HAP-1 (cell line): ENCODE measurements around the gene BICRAL.
"Not testable (repeated sequence)": the region's sequence is repeated elsewhere in the genome, so short reads cannot be mapped to it uniquely, and the experiment has no call there.

Experiments used
- DNase-seq, 2 experiments: peaks; one replicate each; pipeline ENCODE4 v3.0.0-alpha.2; 2016 to 2020; ENCODE audit warnings: low spot score in 2 of 2
- H3K27me3 ChIP-seq: fragments of 250-450 bp; sonication (Bioruptor Pico); 2 replicates; pipeline ENCODE4 v1.5.1; 2020; ENCODE audit warnings: low read depth, mild to moderate bottlenecking, moderate library complexity
- H3K36me3 ChIP-seq: fragments of 250-450 bp; sonication (Bioruptor Pico); replicated peaks from 2 replicates; pipeline ENCODE4 v1.5.1; 2020; ENCODE audit warnings: mild to moderate bottlenecking
- H3K4me1 ChIP-seq: fragments of 250-450 bp; sonication (Bioruptor Pico); 2 replicates; pipeline ENCODE4 v1.5.1; 2020; ENCODE audit warnings: mild to moderate bottlenecking
- H3K4me3 ChIP-seq: fragments of 250-450 bp; sonication (Bioruptor Pico); 2 replicates; pipeline ENCODE4 v1.5.1; 2020; ENCODE audit warnings: mild to moderate bottlenecking, moderate library complexity
- H3K9me3 ChIP-seq: fragments of 250-450 bp; sonication (Bioruptor Pico); 2 replicates; pipeline ENCODE4 v1.5.1; 2020; ENCODE audit warnings: mild to moderate bottlenecking, moderate library complexity
- in situ Hi-C: fragments of 300-500 bp; cut with MboI; formaldehyde crosslinking; loops from 3 replicates; pipeline ENCODE4 v1.14.3; 2020; ENCODE audit warnings: low sequenced_read_pairs, inconsistent platforms, mixed read lengths

The BICRAL gene

DNA sequence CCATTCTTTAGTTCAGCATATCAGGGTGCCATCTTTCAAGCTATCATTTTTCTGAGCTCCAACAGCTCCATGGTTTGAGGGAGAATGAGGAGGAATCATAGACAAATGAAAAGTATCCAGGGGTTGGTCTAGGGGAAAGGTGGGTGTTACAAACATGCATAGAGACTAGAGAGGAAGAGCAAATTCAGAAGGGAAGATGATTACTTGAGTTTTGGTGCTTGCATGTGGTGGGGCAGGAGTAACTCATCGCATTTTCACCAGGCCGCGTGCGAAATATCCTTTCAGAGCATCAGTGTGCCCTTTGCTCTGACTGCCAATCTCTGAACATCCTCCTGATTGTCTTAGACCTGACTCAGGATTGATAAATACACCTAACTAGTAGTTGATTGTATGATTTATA is 7.7 kb upstream of the BICRAL start:
- Histone ChIP-seq H3K36me3 (no peaks in the 10 kb centered on the region), H3K27me3 (no peaks in the 10 kb centered on the region), H3K4me1 (peaks cover 8% of the 10 kb centered on the region), H3K9me3 (no peaks in the 10 kb centered on the region), H3K4me3 (no peak overlapping the region)
- in situ Hi-C loops, result no loop called here
- DNase-seq, result no peak

DNA sequence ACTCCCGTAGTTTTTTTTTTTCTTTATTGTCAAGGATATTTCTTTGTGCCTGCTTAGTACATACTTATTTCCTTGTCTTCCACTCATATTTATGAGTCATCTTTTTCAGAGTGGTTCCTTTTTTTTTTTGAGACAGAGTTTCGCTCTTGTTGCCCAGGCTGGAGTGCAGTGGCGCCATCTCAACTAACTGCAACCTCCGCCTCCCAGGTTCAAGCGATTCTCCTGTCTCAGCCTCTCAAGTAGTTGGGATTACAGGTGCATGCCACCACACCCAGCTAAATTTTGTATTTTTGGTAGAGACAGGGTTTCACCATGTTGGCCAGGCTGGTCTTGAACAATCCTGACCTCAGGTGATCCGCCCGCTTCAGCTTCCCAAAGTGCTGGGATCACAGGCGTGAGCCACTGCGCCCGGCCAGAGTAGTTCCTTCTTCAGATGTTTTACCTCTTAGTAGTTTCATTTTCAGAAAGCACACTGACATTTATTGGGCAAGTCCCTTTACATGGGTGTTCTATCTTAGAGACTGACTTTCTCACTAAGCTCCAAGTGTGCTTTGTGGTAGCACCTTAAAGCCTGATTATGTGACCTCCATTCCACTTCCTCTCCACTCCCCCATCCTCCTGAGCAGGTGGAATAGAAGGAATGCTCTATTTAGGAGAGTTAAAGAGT is 6.9 kb upstream of the BICRAL start:
- DNase-seq, result not testable (repeated sequence)

DNA sequence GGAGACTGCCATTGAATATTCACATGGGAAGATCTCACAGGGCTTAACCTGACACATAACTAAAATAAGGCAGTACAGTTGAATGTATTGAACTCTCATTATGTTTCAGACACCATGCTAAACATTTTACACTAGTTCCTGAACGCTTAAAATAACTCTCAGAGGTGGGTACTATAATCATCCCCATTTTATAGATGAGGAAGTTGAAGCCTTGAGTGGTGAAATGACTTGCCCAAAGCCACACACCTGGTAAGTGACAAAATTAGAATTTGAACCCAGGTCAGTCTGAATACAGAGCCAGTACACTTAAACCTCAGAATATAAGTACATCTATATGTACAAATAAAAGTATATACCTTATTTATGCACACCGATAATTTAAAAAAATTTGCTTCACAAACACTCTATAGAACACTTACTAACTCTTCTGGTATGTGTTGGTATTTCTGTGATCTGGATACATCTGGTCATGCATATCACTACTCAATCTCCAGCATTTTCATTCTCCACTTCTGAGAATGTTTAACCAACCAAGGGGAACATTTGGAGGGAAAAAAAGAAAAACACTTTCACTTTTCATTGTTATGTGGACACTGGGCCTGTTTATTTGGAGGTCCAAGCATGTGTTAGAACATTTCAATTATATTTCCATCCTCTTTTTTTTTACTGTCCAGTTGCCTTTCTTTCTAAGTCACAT is 4.6 kb upstream of the BICRAL start:
- in situ Hi-C loops, result no loop called here
- no peaks in the 10 kb centered on the region for H3K36me3 ChIP-seq
- DNase-seq, result no peak
- H3K27me3 ChIP-seq, result no peaks in the 10 kb centered on the region
- H3K4me1 ChIP-seq, result peaks cover 7% of the 10 kb centered on the region
- H3K9me3 ChIP-seq, result no peaks in the 10 kb centered on the region
- H3K4me3 ChIP-seq, result no peak overlapping the region

More for the DNA sequence above, 6.9 kb upstream of the BICRAL start:
- H3K36me3 ChIP-seq, in situ Hi-C loops, H3K9me3 ChIP-seq, H3K4me3 ChIP-seq, H3K27me3 ChIP-seq, H3K4me1 ChIP-seq: not testable (repeated sequence)

DNA sequence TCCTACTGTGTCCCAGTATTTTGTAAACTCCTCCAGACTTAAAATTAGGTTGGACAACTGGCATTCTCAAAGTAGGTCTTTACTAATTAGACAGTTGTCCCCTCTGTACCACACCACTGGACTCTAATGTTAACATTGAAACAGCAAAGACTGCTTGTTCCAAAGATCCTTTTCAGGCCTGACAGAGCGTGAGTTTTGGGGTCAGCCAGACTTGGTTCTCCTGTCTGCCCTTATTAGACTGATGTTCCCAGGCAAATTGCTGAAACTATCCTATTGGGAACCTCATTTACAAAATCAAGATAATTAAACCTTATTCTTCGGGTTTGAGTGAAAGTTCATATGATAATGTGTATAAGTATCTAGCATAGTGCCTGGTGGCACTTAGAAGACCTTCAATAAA is 3.7 kb upstream of the BICRAL start:
- no peak overlapping the region for H3K4me3 ChIP-seq
- DNase-seq, result no peak
- peaks cover 7% of the 10 kb centered on the region for H3K4me1 ChIP-seq
- H3K27me3 ChIP-seq, result no peaks in the 10 kb centered on the region
- in situ Hi-C loops, result no loop called here
- H3K36me3 ChIP-seq, result no peaks in the 10 kb centered on the region
- no peaks in the 10 kb centered on the region for H3K9me3 ChIP-seq

DNA sequence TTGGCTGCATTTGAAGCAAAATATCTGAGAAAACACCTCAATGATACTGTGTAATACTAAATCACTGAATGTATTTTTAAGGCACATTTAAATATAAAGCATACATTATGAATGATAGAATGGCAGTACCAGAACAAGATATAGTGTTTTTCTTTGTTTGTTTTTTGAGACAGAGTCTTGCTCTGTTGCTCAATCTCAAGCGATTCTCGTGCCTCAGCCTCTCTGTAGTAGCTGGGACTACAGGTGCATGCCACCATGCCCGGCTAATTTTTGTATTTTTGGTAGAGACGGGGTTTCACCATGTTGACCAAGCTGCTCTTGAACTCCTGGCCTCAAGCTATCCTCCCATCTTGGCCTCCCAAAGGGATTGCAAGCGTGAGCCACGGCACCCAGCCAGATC is 2.3 kb upstream of the BICRAL start:
- no peaks in the 10 kb centered on the region for H3K9me3 ChIP-seq
- no peaks in the 10 kb centered on the region for H3K27me3 ChIP-seq
- in situ Hi-C loops, result no loop called here
- H3K36me3 ChIP-seq, result no peaks in the 10 kb centered on the region
- no peak overlapping the region for H3K4me3 ChIP-seq
- no peak for DNase-seq
- H3K4me1 ChIP-seq, result peaks cover 8% of the 10 kb centered on the region

DNA sequence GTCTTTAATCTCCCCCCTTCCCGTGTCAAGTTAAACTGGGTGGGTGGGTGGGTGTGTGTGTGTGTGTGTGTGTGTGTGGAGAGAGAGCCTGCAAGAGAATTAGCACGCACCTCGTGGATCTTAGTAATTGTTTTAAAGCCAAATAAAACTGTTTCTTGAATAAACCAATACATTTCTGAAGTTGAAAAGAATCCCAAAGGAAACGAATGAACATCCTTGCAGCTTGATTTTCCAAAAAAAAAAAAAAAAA is 381 bp upstream of the BICRAL start:
- peaks cover 19% of the 10 kb centered on the region for H3K4me1 ChIP-seq
- DNase-seq, result no peak
- no peaks in the 10 kb centered on the region for H3K27me3 ChIP-seq

DNA sequence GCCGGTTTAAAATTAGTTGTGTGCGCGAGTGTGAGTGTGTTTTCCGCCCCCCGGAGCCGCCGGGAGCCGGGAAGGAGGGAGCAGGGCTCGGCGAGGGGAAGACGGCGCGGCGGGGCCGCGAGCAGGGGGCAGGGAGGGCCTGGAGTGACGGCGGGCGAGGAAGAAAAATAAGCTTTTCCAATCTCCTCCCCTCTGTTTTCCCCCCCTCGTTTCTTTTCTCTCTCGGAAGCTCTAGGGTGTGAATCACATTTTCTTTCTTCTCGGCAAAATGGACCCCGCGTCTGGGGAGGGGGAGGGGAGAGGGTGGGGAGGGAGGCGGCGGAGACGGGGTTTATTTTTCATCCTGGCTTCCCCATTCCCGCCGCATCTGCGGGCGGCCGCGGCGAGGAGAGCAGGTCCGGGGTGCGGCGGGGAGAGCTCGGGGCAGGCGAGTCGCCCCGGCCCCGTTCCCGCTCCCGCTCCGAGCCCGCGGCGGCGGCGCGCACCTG is 881 bp downstream of the BICRAL start:
- peak; percentile 87 to 89 for DNase-seq
- Histone ChIP-seq H3K4me3 (peak overlapping the region; percentile 74), H3K4me1 (peaks cover 21% of the 10 kb centered on the region), H3K9me3 (no peaks in the 10 kb centered on the region), H3K36me3 (no peaks in the 10 kb centered on the region), H3K27me3 (no peaks in the 10 kb centered on the region)
- in situ Hi-C loops, result no loop called here

More for the DNA sequence above, 381 bp upstream of the BICRAL start:
- in situ Hi-C loops, result no loop called here
- H3K9me3 ChIP-seq, result no peaks in the 10 kb centered on the region
- peak overlapping the region; percentile 74 for H3K4me3 ChIP-seq
- no peaks in the 10 kb centered on the region for H3K36me3 ChIP-seq

DNA sequence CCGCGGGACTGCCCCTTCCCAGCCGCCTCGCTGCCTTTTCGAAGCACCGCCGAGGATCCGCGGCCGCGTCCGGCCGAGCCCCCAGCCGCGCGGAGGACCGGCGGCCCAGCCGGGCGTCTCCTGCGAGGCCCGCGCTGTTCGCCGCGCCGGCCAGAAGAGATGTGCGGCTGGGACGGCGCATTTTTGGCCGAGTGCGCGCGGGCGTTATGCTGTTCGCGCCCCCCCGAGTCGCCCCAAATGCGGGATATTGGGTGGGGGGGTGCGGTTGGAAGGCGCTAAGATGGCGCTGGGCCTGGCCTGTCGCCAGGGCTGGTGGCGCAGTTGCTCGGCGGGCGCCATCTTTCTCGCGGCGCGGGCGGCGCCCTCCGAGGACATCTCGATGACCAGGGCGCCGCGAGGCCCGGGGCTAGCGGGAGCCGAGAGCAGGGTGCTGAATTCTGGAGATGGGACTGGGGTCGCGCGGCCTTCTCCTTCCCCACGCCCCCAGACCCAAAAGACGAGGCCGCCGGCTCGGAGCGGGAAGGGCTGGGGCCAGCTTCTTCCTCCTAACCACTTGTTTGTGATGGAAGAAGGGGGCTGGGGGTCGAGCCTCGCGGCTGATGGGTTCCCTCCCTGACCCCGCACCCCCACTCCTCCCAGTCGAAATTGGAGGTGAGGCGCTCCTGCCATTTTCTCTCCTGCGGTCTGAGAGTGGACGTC is 1.5 kb downstream of the BICRAL start:
- H3K4me3 ChIP-seq, result peak overlapping the region; percentile 74
- peaks cover 21% of the 10 kb centered on the region for H3K4me1 ChIP-seq
- no peaks in the 10 kb centered on the region for H3K27me3 ChIP-seq
- in situ Hi-C loops, result no loop called here
- H3K36me3 ChIP-seq, result no peaks in the 10 kb centered on the region
- peak; percentile 25 to 76 for DNase-seq
- no peaks in the 10 kb centered on the region for H3K9me3 ChIP-seq

DNA sequence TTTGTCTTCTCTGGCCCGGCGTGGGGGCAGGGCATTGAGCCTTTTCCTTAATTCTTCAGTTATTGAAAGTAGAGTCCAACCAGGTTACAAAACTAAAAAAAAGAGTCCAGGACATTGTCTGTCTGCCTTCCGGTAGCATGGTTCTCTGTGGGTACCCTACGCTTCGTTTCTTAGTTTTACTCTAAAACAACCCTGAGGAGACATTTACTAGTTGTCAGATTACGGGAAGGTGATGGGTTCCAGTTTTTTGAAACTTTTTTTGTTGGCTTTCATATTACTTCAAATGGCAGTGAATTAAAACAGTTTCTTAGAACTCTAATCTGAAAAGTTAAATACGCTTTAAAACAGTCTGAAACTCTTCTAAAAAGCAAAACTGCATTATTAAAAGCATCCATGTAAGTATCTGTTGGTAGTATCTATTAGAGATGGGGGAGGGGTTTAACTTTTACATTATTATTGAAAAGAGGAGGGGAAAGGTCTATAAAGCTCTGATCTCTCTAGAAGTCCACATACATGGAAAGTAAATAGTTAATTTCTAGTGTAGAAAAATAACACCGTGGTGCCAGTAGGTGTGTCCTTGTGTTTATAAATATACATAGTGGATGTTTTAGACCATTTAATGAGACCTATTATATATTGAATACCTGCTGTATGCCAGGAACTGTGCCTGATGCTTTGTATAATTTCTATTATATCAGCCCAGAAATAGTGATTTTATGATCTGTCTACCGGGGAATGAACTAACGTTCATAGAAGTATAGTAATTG is 2.2 kb downstream of the BICRAL start:
- in situ Hi-C loops, result no loop called here
- no peaks in the 10 kb centered on the region for H3K36me3 ChIP-seq
- no peaks in the 10 kb centered on the region for H3K9me3 ChIP-seq
- peak in 1 of 2 experiments; percentile 37 for DNase-seq
- H3K4me1 ChIP-seq, result peaks cover 21% of the 10 kb centered on the region
- H3K4me3 ChIP-seq, result peak overlapping the region; percentile 74
- H3K27me3 ChIP-seq, result no peaks in the 10 kb centered on the region

DNA sequence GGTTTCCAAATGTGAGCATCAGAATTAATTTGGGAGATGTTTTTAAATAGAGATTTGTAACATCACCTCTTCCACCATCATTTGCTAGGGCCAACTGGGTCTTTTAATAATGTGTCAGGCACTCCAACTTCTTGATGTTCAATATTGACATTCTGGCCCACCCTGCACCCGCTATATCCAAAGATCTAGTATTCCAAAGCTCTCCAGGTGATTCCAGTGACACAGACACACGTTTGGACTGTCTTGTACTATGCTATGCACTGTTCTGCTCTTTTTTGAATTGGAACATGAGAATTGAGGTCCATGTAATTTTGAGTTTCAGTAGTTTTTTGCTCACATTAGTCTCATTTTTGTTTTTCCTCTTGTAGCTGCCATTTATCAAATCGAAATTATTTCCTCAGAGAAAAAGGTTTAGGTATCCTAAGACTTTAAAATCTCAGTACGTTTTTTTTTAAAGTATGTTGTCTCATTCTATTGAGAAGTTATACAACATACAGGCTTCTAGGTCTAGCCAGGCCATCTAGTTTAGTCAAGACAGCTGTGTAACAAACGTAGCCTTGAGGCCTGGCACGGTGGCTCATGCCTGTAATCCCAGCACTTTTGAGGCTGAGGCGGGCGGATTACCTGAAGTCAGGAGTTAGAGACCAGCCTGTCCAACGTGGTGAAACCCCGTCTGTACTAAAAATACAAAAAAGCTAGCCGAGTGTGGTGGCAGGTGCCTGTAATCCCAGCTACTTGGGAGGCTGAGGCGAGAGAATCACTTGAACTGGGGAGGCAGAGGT is 3.1 kb downstream of the BICRAL start:
- no peaks in the 10 kb centered on the region for H3K9me3 ChIP-seq
- H3K4me1 ChIP-seq, result peaks cover 24% of the 10 kb centered on the region
- DNase-seq, result no peak
- in situ Hi-C loops, result no loop called here
- H3K27me3 ChIP-seq, result no peaks in the 10 kb centered on the region
- no peaks in the 10 kb centered on the region for H3K36me3 ChIP-seq
- peak overlapping the region; percentile 74 for H3K4me3 ChIP-seq

DNA sequence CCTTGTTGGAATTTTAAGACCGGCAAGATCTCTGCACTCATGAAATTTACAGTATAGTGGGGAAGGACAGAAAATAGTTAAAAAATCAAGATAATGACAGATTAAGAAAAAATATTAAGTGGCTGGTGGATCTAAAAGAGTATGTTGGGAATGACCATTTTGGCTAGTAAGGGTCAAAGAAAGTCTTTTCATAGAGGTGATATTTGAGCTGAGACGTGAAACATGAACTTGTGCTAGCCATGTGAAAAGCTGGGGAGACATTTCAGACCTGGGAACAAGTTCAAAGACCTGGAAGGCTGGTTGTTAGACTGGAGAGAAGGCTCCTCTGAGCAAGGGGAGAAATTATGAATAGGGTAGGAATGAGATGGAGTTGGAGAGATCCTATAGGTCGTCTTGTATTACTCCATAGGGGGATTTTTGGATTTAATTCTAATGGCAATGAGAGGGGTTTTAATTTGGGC is 4.7 kb downstream of the BICRAL start:
- Histone ChIP-seq H3K9me3 (no peaks in the 10 kb centered on the region), H3K27me3 (no peaks in the 10 kb centered on the region), H3K36me3 (no peaks in the 10 kb centered on the region), H3K4me1 (peaks cover 20% of the 10 kb centered on the region), H3K4me3 (no peak overlapping the region)
- no peak for DNase-seq
- in situ Hi-C loops, result no loop called here

DNA sequence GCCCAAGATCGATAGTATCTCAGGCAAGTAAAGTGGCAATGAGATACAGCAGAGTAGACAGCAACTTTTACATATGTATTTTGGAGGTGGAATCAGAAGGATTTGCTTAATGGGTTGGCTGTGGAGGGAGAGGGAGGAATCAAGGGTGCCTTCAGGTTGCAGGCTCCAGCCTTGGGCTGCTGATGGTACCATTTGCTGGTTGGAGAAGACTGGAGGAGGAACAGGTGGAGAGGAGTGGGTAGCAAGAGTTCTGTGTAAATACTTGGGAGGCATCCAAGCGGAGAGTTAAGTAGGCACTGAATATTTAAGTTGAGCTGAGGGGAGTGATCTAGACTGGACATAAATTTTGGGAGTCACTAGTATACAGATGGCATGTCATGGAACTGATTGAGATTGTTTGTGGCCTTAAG is 5.2 kb downstream of the BICRAL start:
- Histone ChIP-seq H3K27me3 (no peaks in the 10 kb centered on the region), H3K9me3 (no peaks in the 10 kb centered on the region), H3K4me3 (no peak overlapping the region), H3K36me3 (no peaks in the 10 kb centered on the region), H3K4me1 (peaks cover 20% of the 10 kb centered on the region)
- in situ Hi-C loops, result no loop called here
- no peak for DNase-seq

DNA sequence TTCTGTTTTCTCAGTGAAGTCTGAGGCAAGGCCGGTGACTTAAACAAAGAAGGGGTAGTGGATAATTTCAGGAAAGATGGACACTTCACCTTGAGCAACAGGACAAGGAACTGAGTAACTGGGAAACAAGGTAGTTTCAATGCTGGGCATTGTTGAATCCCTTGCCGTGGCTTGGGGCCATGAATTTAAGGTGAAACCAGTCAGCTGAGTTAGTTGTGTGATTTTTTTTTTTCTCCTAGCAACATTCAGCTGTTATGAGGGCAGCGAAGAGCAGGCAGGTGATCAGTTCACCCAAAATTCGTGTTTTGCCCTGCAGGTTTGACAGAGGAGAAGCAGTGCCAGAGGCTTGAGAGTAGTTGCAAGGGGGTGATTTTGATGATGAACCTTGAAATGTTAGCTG is 6.8 kb downstream of the BICRAL start:
- Histone ChIP-seq H3K27me3 (no peaks in the 10 kb centered on the region), H3K4me3 (no peak overlapping the region), H3K36me3 (no peaks in the 10 kb centered on the region), H3K9me3 (no peaks in the 10 kb centered on the region), H3K4me1 (peaks cover 20% of the 10 kb centered on the region)
- DNase-seq, result no peak
- in situ Hi-C loops, result no loop called here
